Stimulated activated CD4-positive, alpha-beta T cell treated with anti-CD3 and anti-CD28 coated beads, Interleukin-12 subunit alpha, Interleukin-12 subunit beta, amount 100 ng/mL, for 24 hours (primary cell): ENCODE data around the gene USHBP1.

Experiments
- DNase-seq, 2 experiments: peaks; one replicate each; pipeline ENCODE4 v3.0.0-alpha.2; 2020; ENCODE audit warnings: low read depth in 2 of 2

USHBP1 gene, protein sequence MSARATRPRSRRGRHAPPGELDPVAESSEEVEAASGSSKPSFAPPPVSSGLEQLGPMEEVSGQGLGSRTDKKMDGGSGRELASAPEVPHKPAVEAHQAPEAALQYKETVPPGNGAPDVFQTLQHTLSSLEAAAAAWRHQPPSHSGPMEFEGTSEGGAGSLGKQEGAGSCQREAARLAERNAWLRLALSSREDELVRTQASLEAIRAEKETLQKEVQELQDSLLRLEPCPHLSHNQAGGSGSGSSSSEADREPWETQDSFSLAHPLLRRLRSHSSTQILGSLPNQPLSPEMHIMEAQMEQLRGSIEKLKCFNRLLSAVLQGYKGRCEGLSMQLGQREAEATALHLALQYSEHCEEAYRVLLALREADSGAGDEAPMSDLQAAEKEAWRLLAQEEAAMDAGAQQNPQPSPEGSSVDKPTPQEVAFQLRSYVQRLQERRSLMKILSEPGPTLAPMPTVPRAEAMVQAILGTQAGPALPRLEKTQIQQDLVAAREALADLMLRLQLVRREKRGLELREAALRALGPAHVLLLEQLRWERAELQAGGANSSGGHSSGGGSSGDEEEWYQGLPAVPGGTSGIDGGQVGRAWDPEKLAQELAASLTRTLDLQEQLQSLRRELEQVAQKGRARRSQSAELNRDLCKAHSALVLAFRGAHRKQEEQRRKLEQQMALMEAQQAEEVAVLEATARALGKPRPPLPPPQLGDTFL

DNA sequence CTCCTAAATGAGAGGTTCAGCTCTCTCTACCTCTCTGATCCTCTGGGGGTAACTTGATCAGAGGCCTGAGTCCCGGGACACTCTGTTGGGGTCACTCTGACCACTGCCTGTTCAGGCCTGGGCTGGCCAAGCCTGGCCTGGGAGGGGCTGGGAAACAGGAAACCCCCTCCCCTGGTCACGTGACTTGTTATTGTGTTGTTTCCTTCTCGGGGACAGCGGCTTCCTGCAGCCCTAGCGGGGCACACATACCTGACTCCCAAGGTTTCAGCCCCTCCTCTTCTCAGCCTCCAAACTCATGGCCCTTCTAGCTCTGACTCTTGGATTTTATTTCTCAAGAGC, at the start of gene USHBP1:
USHBP1 (minus strand) TSS at position 105 of the 339 bp plus-strand sequence. CDS start 446 bp downstream, outside the sequence.
- DNase-seq: no peak

DNA sequence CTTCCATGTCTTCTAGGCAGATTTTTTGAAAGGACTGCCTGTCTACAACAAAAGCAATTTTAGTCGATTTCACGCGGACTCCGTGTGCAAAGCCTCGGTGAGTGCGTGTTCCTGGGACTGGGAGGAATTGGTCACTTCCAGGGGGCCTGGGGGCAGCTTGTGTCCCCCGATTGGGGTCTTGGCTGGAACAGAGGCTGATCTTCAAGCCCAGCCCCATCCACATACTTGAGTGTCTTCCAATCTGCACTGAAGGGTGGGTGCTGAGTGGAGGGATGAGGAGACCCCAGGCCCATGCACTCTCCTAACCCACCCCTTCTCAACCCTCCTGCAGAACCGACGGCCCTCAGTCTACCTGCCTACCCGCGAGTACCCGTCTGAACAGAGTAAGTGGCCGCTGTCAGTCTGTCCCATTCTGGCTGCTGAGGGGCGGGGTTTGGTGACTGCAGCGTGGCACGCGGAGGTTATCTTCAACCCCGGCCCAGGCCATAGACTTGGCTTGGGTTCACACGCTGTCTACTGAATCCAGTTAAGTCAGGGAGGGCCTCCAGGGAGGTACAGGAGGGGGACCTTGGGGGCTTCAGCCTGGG, 49.6 kb upstream of the USHBP1 start:
- no peak for DNase-seq

DNA sequence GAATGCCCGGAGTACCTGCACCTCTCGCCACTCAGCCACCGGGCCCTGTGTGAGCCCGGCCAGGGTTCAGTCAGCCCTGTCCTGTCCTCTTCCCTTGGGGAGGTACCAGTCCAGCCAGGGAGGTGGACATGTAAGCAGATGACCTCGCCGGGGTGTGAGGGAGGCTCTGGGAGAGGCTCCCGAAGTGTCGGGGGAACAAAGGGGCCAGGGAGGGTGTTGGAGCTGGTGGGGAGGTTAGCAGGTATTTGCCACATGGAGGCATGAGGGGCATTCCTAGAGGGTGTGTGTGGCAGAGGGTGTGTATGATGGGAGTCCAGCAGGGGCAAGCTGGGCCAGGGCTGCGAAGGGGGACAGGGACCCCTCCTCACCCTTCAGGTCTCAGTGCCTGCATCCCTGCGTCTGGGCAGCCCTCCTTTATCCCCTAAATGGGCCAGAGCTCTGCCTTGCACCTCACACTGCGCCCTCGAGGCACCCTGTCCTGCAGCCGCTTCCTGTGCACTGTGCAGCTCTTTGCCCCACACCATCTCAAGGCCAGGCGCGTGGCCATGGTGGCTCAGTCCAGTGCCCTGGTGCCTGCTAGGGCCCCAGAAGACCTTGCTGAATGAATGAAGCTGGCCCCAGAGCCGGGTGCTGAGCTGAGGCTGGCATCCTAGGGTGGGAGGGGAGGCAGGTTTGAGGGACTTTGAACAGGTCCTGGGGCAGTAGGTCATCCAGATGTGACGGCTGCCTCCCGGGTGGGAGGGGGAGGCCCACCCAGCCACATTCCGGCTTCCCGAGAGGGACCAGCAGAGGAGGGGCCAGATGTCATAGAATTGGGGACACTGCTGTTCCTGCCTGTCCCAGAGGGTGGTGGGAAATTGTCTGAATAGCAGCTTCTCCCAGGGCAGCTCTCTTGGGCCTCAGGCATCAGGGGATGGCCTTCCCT, 47.9 kb upstream of the USHBP1 start:
- DNase-seq: no peak

DNA sequence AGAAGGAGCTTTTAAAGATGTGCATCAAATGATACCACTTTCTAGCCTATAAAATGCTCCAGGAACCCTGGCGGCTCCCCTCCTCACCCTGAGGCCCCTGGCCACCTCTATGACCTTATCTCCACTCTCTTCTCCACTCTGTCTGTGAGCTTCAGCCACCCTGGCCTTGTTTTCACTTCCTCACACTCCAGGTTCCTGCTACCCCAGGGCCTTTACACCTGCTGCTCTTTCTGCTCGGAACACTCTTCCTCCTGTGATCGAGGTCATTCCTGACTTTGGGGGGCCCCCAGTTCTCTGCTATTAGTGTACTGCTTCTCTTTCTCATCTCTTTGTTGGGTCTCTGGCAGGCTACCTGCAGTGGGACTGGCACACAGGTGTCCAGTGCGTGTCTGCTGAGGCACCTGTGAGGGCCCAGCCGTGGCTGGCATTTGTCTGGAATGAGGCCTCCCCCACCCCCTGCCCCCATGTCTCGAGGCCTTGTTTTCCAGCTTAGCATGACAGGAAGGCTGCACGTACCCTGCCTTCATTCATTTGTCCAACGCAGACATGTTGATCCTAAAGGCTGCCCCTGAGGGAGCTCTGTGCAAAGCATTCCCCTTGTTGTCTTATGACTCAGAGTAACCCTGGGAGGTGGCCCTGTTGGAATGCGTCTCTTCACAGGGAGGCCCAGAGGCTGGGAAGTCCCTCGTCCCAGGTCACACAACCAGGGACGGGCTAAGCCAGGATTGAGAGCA, 47.1 kb upstream of the USHBP1 start:
- DNase-seq: no peak

DNA sequence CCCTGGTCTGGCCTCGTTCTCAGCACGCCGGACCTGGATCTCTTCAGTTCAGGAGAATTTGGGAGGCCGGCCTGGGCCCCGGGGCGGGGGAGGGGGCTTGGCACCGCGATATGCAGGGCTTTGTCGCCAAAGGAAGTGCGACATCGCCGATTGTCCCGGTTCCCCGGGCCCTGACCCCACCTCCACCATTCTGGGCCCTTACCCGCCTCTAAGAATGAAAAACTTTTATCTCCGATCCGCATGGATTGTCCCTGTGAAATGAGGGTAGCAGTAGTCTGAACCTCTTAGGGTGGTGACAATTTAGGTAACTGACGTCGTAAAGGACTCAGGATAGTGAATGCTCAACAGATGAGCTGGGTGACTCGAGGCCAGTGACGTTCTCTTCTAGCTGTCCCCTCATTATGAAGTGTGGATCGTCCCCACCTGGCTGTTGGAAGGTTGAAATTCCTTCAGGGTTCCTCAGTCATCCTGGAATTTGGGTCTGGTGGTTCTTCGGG, 45.5 kb upstream of the USHBP1 start:
- no peak for DNase-seq

DNA sequence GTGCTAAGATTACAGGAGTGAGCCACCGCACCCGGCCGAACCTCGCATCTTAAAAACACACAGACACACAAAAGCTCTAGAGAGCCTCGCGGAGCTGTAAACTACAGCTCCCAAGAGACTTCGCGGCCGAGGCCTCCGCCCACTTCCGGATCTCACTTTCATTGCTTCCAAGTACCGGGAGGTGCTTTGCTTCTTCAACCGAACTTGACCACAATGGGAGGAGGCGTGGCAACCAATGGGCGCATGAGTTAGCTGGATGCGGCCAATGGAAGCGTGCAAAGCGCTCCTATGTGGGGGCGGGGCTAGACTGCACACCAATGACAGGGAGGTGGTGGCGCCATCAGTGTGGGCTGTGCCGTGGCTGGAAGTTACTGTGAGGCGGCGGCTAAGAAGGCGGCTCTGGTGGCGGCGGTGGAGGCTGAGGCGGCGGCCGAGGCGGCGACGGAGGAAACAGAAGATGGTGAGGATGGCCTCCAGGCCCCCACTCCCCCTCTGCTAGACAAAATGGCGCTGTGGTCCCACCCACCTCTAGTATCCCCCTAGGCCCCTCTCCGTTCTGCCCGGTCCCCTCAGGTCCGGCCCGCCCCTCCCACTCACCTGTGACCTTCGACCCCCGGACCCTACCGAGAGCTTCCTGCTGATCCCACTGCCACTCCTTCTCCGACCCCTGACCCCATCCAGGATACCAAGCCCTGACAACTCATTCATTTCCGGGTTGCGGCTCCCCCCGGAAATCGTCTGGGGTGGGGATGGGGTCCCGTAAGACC, 44.8 kb upstream of the USHBP1 start, which contains the start of gene DDA1:
DDA1 (plus strand) TSS at position 366 of the 767 bp plus-strand sequence; CDS start at position 458, 92 bp downstream.
- peak; percentile 97 to 99 for DNase-seq

DNA sequence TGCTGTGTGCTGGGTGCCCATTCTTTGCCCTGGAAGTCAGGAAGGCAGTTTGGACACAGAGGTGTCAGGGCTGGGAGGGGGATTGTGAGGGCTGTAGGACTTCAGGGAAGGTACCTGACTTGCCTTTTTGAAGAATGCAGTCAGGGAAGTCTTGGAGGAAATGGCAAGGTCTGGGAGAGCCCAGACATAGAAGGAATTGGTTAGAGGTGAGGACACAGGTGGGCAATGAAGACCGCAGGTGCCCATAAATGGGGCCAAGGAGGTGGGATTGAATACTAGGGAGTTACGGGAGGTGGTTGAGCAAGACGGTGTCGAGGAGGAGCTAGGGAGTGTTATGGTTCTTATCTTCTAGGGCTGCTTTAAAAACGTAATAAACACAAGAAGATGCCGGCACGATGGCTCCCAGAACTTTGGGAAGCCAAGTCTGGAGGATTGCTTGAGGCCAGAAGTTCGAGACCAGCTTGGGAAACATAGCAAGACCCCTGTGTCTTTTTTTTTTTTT, 43.4 kb upstream of the USHBP1 start:
- DNase-seq: no peak

DNA sequence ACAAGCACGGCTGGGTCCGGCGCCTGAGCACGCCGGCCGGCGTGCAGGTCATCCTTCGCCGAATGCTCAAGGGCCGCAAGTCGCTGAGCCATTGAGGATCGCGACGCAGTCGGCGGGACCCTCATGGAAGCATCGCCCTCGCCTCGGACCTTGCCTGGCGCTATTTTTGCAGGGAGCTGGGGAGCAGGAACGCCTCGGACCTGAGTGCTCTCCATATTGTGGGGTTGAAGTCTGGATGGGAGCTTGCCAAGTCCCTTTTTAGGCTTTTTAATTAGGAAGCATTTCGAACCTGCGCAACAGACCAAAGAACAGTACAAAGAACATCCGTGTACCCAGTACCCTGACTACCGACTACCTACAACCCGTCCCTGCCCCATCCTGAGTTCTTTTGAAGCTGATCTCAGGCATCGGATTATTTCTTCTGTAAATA, 41.8 kb upstream of the USHBP1 start:
- DNase-seq: no peak

DNA sequence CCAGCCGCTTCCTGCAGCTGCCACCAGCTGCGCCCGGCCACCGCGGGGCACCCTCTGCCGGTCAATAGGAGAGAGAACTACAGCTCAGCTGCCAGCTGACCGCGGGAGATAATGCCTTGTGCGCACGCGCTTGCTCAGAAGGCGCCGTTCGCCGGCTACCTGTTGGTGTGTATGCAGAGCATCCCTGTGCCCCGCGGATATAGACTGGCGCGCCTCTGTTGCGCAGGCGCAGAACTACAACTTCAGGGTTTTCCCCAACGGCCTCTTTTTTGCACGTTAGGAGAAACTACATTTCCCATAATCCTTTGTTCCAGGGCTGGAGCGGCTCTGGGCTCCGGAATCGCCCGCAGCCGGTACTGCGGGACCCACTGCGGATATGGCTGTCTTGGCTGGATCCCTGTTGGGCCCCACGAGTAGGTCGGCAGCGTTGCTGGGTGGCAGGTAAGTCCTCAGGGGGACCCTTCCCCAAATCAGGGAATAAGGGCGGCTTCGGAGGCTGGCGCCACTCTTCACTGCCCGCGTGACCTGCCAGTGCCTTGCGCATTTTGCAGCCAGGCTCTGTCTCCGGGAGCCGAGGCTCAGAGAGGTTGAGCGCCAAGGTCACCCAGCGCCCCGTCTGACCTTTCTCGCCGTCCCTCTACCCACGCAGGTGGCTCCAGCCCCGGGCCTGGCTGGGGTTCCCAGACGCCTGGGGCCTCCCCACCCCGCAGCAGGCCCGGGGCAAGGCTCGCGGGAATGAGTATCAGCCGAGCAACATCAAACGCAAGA, 41.2 kb upstream of the USHBP1 start, which contains the start of gene MRPL34:
MRPL34 (plus strand) TSS at position 356 of the 768 bp plus-strand sequence; CDS start at position 377, 21 bp downstream.
- peak; percentile 89 to 92 for DNase-seq

DNA sequence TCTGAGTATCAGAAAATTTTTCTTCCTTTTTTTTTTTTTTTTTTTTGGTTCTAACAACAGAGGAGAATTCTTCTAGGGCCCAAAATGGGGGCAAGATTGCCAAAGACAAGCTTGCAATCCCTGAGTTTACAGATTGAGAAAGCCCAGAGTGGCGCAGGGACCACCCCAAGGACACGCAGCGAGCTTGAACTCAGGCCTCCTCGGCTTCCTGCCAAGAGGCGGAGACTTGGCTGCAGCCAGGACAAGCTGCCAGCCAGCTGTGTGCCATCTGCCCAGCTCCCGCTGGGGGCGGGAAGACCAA, 40.6 kb upstream of the USHBP1 start:
- no peak for DNase-seq

DNA sequence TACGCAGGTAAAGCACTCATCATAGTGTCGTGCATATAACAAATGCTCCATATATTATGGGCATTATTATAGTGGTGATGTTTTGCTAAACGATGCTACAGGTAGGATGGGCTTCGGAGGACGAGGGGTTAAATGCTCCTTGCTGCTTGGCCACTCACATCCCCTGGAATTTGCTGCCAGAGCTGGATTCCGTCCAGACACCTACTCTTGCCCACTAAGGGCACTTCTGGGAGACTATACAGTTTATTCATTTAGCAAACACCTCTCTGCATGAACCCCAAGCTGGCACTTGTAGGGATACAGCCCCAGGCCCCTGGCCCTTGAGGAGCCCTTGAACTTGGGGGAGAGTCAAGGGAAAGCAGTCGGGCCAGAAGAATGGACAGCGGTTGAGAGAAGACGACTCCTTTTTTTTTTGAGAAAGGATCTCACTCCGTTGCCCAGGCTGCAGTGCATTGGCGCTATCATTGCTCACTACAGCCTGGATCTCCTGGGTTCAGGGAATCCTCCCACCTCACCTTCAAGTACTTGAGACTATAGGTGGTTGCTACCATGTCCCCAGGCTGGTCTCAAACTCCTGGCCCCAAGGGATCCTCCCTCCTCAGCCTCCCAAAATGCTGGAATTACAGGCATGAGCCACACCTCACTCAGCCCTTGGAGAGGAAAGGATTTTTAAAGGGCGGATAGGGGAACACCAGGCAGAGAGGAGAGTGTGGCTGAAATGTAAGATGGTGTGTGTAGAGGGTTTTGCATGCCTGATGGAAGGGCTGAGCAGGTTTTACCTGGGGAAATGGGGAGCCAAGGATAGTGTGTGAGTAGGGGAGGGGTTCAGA, 40.1 kb upstream of the USHBP1 start:
- no peak for DNase-seq

DNA sequence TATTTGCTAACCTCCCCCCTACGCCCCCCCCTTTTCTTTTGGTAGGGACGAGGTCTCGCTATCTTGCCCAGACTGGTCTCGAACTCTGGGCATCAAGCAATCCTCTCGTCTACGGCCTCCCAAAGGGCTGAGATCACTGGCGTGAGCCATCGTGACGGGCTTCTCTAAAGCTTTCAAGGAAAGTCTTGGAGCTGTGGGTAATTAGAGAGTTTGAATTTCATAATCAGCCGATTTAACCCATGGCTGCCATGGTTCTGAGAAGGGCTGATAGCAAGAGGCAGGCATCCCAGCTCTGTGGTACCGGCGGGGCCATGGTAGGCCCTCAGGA, 39.4 kb upstream of the USHBP1 start:
- no peak for DNase-seq

DNA sequence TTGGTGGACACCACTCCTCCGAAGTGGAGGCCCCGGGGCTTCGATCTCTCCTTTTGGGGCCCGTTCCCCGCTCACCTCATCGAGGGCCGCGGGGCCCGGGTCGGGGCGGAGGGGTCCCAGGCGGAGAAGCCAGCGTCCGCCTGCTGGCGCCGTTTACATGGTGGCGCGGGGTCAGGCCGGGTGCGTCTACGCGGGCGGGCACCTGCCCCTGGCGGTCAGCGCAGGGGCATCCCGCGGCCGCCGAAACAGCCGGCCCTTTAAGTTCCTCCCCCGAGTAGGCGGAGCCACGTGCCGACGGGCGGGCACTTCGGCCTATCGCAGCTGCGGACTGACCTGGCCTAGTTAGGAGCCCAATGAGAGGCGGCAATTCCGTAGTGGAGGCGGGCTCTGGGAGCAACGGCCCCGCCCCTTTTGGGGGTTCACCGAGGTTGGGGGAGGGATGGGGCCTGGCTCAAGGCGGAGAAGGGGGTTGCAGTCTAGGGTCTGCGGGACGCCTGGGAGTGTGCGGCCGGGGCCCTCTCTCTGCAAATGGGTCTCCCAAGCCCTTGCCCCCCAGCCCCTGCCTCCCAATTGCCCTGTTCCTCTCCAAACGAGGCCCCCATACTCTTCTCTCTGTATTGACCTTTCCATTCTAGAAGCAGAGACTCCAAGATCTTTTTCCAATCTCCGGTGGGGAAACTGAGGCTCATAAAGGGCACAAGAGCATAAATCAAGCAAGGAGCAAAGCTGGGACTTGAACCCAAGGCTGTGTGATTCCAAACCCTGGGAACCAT, 38.8 kb upstream of the USHBP1 start, which contains the start of gene ABHD8:
ABHD8 (minus strand) TSS at position 259 of the 773 bp plus-strand sequence. CDS start 1,809 bp downstream, outside the sequence.
- DNase-seq: peak; percentile 82 to 90

DNA sequence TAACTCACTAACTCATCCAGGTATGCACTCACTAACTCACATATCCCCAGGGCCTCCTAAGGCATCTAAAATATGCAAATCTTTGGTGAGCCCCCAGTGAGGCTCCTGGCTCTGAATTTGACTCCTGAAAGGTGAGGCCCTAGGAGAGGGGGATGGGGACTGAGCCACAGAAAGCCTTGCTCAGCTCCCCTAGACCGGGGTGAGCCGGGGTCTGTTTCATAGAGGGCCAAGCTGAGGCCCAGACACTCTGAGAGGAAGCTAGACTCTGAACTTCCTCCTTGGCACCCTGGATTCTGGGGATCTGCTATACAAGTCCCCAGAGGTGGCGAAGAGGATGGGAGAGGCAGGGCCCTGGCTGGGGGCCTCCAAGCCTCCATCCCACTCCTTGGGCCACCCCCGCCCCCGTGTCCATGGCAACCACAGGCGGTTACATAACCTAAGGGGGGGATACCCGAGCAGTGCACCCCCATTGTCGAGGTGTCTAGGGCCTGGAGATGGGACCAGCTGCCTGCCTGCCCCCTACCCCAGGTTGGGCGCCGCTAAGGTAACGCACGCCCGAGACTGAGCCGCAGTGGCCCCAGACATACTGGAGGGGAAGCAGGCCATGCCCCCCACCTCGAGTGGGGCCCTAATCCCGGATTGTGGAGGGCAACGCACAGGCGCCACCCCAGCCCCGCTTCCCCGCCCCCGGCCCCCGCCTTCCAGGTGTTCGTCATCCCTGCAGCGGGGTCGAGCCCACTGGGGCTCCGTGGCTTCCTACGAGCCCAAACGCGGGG, 38.0 kb upstream of the USHBP1 start:
- no peak for DNase-seq

DNA sequence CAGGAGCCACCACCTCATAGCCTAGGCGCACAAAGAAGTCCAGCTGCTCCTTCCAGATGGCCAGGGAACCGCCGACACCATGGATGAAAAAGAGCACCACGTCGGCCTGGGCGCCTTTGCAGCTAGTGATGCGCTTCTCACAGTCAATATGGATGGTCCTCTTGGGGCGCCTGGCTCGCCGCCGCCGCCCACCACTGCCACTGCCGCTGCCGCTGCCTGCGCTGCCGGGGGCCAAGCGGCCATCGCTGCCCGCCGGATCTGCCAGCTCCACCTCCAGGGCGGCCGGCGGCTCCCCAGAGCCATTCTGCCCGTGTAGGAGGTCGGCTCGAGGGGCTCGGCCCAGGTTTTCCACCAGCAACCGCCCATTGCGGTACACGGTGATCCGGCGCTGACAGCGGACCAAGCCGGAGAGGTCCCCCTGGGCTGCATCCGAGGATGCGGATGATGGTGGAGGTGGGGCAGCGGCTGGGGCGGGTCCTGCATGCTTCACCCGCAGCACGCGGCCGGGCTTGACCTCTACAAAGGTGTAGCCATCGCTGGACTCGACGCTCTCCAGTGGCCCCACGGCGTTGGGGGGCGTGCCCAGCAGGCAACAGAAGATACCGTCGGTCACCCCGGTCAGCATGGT, 36.6 kb upstream of the USHBP1 start:
- DNase-seq: no peak

DNA sequence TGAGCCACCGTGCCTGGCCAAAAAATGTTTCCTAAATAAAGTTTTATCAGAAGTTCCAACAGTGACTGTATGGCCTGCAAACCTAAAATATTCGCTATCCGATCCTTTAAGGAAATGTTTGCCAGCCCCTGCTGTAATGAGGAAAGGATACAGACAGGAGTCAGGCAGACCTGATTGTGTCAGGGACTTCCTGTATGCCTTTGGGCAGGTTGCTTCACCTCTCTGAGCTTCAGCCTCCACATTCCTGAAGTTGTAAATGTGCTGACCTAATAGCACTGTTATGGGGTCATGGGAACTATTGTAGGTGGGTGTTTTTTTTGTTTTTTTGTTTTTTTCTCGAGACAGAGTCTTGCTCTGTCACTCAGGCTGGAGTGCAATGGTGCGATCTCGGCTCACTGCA, 32.4 kb upstream of the USHBP1 start:
- DNase-seq: no peak
